Right lobe of liver (tissue), 6 donors: ENCODE measurements around the gene SLC35G6. TPM values are rescaled to one million over a fixed set of nuclear protein-coding genes. Genes with fewer than 3 reads are reported as not detected.
A peak's percentile ranks its signal among the peaks of the same experiment; 100 is the strongest.
"Not testable (repeated sequence)": the region's sequence is repeated elsewhere in the genome, so short reads cannot be mapped to it uniquely, and the experiment has no call there.

ENCODE experiments used
- ATAC-seq, 4 donors: fragments of 200-7000 bp; cut with Tn5 transposase; one replicate each; pipeline ENCODE4 v1.9.1; 2020; ENCODE audit warnings: mild to moderate bottlenecking in 4 of 4, moderate library complexity in 4 of 4
- DNase-seq, 3 donors: peaks; one replicate each; pipeline ENCODE4 v3.0.0-alpha.2; 2020
- H3K27ac ChIP-seq, 3 donors: fragments of 200-600 bp; one replicate each; pipeline ENCODE4 v1.8.0; 2022
- H3K27me3 ChIP-seq, 2 donors: fragments of 200-600 bp; one replicate each; pipeline ENCODE4 v1.8.0; 2022
- H3K36me3 ChIP-seq, 4 donors: fragments of 200-600 bp; sonication (generic) in 1 of 4; one replicate each; pipeline versions ENCODE4 v1.5.1 to v1.8.0; 2017 to 2022; ENCODE audit warnings: control low read depth in 1 of 4
- H3K4me1 ChIP-seq, 4 donors: fragments of 200-600 bp; sonication (generic) in 1 of 4; one replicate each; pipeline versions ENCODE4 v1.5.1 to v1.8.0; 2017 to 2022; ENCODE audit warnings: control low read depth in 1 of 4
- H3K4me3 ChIP-seq, 3 donors: fragments of 200-600 bp; one replicate each; pipeline ENCODE4 v1.8.0; 2022
- H3K9me3 ChIP-seq, 4 donors: fragments of 200-600 bp; sonication (generic) in 1 of 4; one replicate each; pipeline versions ENCODE4 v1.5.1 to v1.8.0; 2017 to 2022; ENCODE audit warnings: control low read depth in 1 of 4
- CTCF ChIP-seq, 4 donors: fragments of 200-600 bp in 3 of 4; fragments of 450-650 bp in 1 of 4; IDR thresholded peaks; one replicate each; pipeline versions ENCODE4 v1.5.1 to v1.8.0; 2016 to 2022; ENCODE audit warnings: antibody characterized with exemption in 4 of 4, mild to moderate bottlenecking in 2 of 4
- POLR2A ChIP-seq: fragments of 450-650 bp; IDR thresholded peaks from one replicate; pipeline ENCODE4 v1.6.1; 2017; ENCODE audit warnings: antibody characterized with exemption, mild to moderate bottlenecking
- WGBS: methylation state at CpG from one replicate; pipeline ENCODE4 v1.1.6; 2018; ENCODE audit warnings: low coverage, low lambda C conversion rate; ENCODE audit not compliant: insufficient coverage; ENCODE audit errors: missing lambda C conversion rate; 5-methylcytosine and 5-hydroxymethylcytosine counted together
- intact Hi-C, 2 donors: fragments of 100-400 bp; cut with DNase I; formaldehyde crosslinking; loops; one replicate each; pipeline versions ENCODE4 v1.11.2 to v1.14.1; 2022
- total RNA-seq, 6 experiments: library from RNA; depleted of rRNA in 2 of 6; stranded (reverse); fragments of >200 nt in 2 of 6; fragmentation: NEBNext Ultra II Directional in 3 of 6; extraction: Animal tissue kit (Norgen Biotek cat#: 25700) in 3 of 6; gene quantifications; one replicate each; pipeline versions ENCODE4 v1.1.0 to v1.2.4, GENCODE V29; 2016 to 2023
- donor health status: DM: no; HTN: yes; CAD: no.
- donor health status: DM: no; HTN: no; CAD: no.
- donor health status: DM: no; HTN: no; CAD: no.
- donor health status: DM: no; HTN: yes; CAD: no.
- donor health status: DM: no; HTN: yes; CAD: no.

SLC35G6 gene
- total RNA-seq, 6 experiments from 2014 or later, result not detected

- Histone ChIP-seq H3K36me3 (no peaks in the 10 kb centered on the region), H3K27me3 (no peaks in the 10 kb centered on the region), H3K9me3 (no peaks in the 10 kb centered on the region), H3K4me3 (no peak overlapping the region), H3K4me1 (peaks cover 0 to 44% (median 12%) of the 10 kb centered on the region in 4 donors), H3K27ac (no peak overlapping the region)
- TF ChIP-seq POLR2A (no peak), CTCF (IDR thresholded peaks at IDR 0.05) (no peak)
- 69% methylated on average over 2 of the region's 2 CpGs for WGBS
- ATAC-seq (no peak), DNase-seq (no peak)
- intact Hi-C loops, result no loop called here
Observed at GRCh38 chr17:7471729-7472128, 9.5 kb upstream of the SLC35G6 start.

- intact Hi-C loops, H3K27me3 ChIP-seq, H3K4me3 ChIP-seq, H3K9me3 ChIP-seq, H3K36me3 ChIP-seq, H3K27ac ChIP-seq: not testable (repeated sequence)
- ATAC-seq (peak in 3 of 4 donors; percentile 8 to 13 (median 8)), DNase-seq (peak; percentile 72 to 82 (median 78))
- WGBS, result 79% methylated on average over 2 of the region's 8 CpGs
- peaks cover 0 to 27% (median 9%) of the 10 kb centered on the region in 4 donors for H3K4me1 ChIP-seq
Observed at GRCh38 chr17:7474767-7475166, 6.5 kb upstream of the SLC35G6 start.

- Histone ChIP-seq H3K4me1 (peaks cover 0 to 21% (median 10%) of the 10 kb centered on the region in 4 donors), H3K27me3 (no peaks in the 10 kb centered on the region), H3K27ac (peak overlapping the region in 1 of 3 donors; percentile 24), H3K36me3 (no peaks in the 10 kb centered on the region), H3K9me3 (no peaks in the 10 kb centered on the region), H3K4me3 (no peak overlapping the region)
- intact Hi-C loops, result no loop called here
- no peak for TF ChIP-seq POLR2A
- TF ChIP-seq CTCF (IDR thresholded peaks at IDR 0.05), result no peak
- 58% methylated on average over 14 of the region's 15 CpGs for WGBS
- no peak for DNase-seq
- ATAC-seq, result peak in 2 of 4 donors; percentile 5 to 12
Observed at GRCh38 chr17:7475764-7476422, 5.4 kb upstream of the SLC35G6 start.

- intact Hi-C loops, result no loop called here
- Histone ChIP-seq H3K27me3 (no peaks in the 10 kb centered on the region), H3K4me3 (no peak overlapping the region), H3K27ac (peak overlapping the region in 1 of 3 donors; percentile 24), H3K9me3 (no peaks in the 10 kb centered on the region), H3K36me3 (no peaks in the 10 kb centered on the region), H3K4me1 (peaks cover 0 to 20% (median 10%) of the 10 kb centered on the region in 4 donors)
- 40% methylated on average over 3 of the region's 3 CpGs for WGBS
- ATAC-seq (no peak), DNase-seq (no peak)
- TF ChIP-seq POLR2A (no peak), CTCF (IDR thresholded peaks at IDR 0.05) (no peak)
Observed at GRCh38 chr17:7476494-7476893, 4.8 kb upstream of the SLC35G6 start.

DNA sequence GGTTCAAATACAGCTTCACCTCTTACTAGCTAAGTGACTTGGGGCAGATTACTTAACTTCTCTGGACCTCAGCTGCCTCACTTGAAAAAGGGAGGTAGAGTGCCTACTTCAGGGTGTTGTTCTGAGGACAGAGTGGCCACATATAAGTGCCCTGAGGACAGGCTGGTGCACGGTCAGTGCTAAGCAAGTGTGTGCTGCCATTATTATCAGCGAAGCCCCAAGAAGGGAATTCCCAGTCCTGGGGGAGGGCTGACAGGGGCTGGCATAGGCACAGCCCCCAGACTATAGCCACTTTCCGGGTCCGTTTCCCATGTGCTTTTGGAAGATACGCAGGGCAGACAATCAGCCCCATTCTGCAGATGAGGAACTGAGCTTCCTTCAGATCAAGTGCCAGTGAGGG, 4.3 kb upstream of the SLC35G6 start:
- peaks cover 0 to 20% (median 10%) of the 10 kb centered on the region in 4 donors for H3K4me1 ChIP-seq

More for the DNA sequence above, 4.3 kb upstream of the SLC35G6 start:
- H3K9me3 ChIP-seq, result no peaks in the 10 kb centered on the region
- H3K36me3 ChIP-seq, result no peaks in the 10 kb centered on the region
- 90% methylated on average over 2 of the region's 5 CpGs for WGBS
- no peak overlapping the region for H3K4me3 ChIP-seq
- H3K27me3 ChIP-seq, result no peaks in the 10 kb centered on the region
- H3K27ac ChIP-seq, result peak overlapping the region in 1 of 3 donors; percentile 98
- TF ChIP-seq CTCF (IDR thresholded peaks at IDR 0.05), result no peak
- ATAC-seq (no peak), DNase-seq (no peak)
- intact Hi-C loops, result no loop called here
